ENCODE measurements around the gene ESAM. TPM values are rescaled to one million over a fixed set of nuclear protein-coding genes. Genes with fewer than 3 reads are reported as not detected.

The ESAM gene
- total RNA-seq, 1 donor from 2014 or later = 164 TPM

GRCh38 chr11:124738713-124739478 is 23.2 kb downstream of the ESAM start:
- H3K4me3 ChIP-seq = no peak overlapping the region
- DNase-seq (no peak), ATAC-seq (no peak)
- H3K27me3 ChIP-seq = peaks cover 6% of the 10 kb centered on the region
- no peak for TF ChIP-seq CTCF (IDR thresholded peaks at IDR 0.05)
- no peak overlapping the region for H3K27ac ChIP-seq
- H3K4me1 ChIP-seq = peaks cover 12% of the 10 kb centered on the region
- H3K36me3 ChIP-seq = no peaks in the 10 kb centered on the region
- H3K9me3 ChIP-seq = no peaks in the 10 kb centered on the region
- intact Hi-C loops (cut with DNase I) = no loop called here

GRCh38 chr11:124737638-124738305 is 24.3 kb downstream of the ESAM start:
- ATAC-seq (no peak), DNase-seq (no peak)
- no peaks in the 10 kb centered on the region for H3K9me3 ChIP-seq
- intact Hi-C loops (cut with DNase I) = no loop called here
- H3K27ac ChIP-seq = no peak overlapping the region
- H3K4me1 ChIP-seq = peaks cover 12% of the 10 kb centered on the region
- no peak for TF ChIP-seq CTCF (IDR thresholded peaks at IDR 0.05)
- H3K4me3 ChIP-seq = no peak overlapping the region
- H3K36me3 ChIP-seq = no peaks in the 10 kb centered on the region
- peaks cover 6% of the 10 kb centered on the region for H3K27me3 ChIP-seq

GRCh38 chr11:124736736-124737135 is 25.4 kb downstream of the ESAM start:
- DNase-seq (no peak), ATAC-seq (no peak)
- H3K4me1 ChIP-seq = peaks cover 12% of the 10 kb centered on the region
- no peak overlapping the region for H3K4me3 ChIP-seq
- H3K9me3 ChIP-seq = no peaks in the 10 kb centered on the region
- H3K27me3 ChIP-seq = peaks cover 6% of the 10 kb centered on the region
- no peak overlapping the region for H3K27ac ChIP-seq
- H3K36me3 ChIP-seq = no peaks in the 10 kb centered on the region
- intact Hi-C loops (cut with DNase I) = no loop called here
- no peak for TF ChIP-seq CTCF (IDR thresholded peaks at IDR 0.05)

- H3K9me3 ChIP-seq = no peaks in the 10 kb centered on the region
- H3K27me3 ChIP-seq = no peaks in the 10 kb centered on the region
- no peak overlapping the region for H3K4me3 ChIP-seq
- ATAC-seq (peak; percentile 71), DNase-seq (no peak)
- TF ChIP-seq CTCF (IDR thresholded peaks at IDR 0.05) = no peak
- intact Hi-C loops (cut with DNase I) = no loop called here
- H3K4me1 ChIP-seq = peaks cover 3% of the 10 kb centered on the region
- H3K27ac ChIP-seq = no peak overlapping the region
- H3K36me3 ChIP-seq = no peaks in the 10 kb centered on the region
These were observed 29.9 kb downstream of the ESAM start for GRCh38 chr11:124732230-124732629.

GRCh38 chr11:124729571-124729970 is 32.5 kb downstream of the ESAM start:
- Histone ChIP-seq H3K4me3 (no peak overlapping the region), H3K4me1 (peaks cover 13% of the 10 kb centered on the region), H3K9me3 (no peaks in the 10 kb centered on the region), H3K27ac (no peak overlapping the region), H3K36me3 (no peaks in the 10 kb centered on the region), H3K27me3 (no peaks in the 10 kb centered on the region)
- intact Hi-C loops (cut with DNase I) = no loop called here
- TF ChIP-seq CTCF (IDR thresholded peaks at IDR 0.05) = no peak
- ATAC-seq = no peak
- DNase-seq = no peak
